Neural crest cell (in vitro differentiated cells): ENCODE results near the gene GPR157. TPM values are rescaled to one million over a fixed set of nuclear protein-coding genes. Genes with fewer than 3 reads are reported as not detected.

Source experiments
- DNase-seq: peaks from one replicate; pipeline ENCODE4 v3.0.0; 2021; ENCODE audit warnings: low read depth, mixed read lengths, low spot score
- H3K27ac Mint-ChIP-seq: one replicate; pipeline ENCODE4 v1.8.0; 2021; ENCODE audit warnings: mild to moderate bottlenecking, mixed read lengths; ENCODE audit not compliant: unreplicated experiment
- H3K27me3 Mint-ChIP-seq: 2 replicates; pipeline ENCODE4 v1.8.0; 2021; ENCODE audit warnings: low read depth, mild to moderate bottlenecking, mixed read lengths
- H3K36me3 Mint-ChIP-seq: 2 replicates; pipeline ENCODE4 v1.8.0; 2021; ENCODE audit warnings: low read depth, mild to moderate bottlenecking, mixed read lengths
- H3K4me1 Mint-ChIP-seq: 2 replicates; pipeline ENCODE4 v1.8.0; 2021; ENCODE audit warnings: mixed read lengths
- H3K4me3 Mint-ChIP-seq: one replicate; pipeline ENCODE4 v1.8.0; 2021; ENCODE audit warnings: mild to moderate bottlenecking, mixed read lengths
- H3K9me3 Mint-ChIP-seq: 2 replicates; pipeline ENCODE4 v1.8.0; 2021; ENCODE audit warnings: mixed read lengths
- total RNA-seq: library from RNA; stranded (reverse); gene quantifications from 2 replicates; pipeline ENCODE4 v1.2.1, GENCODE V29; 2021
- TF ChIP-seq, protein P1 (sequence below): fragments of 200-600 bp; sonication (generic); conservative IDR thresholded peaks from 2 replicates; pipeline ENCODE4 v1.5.0; 2021; ENCODE audit warnings: antibody characterized with exemption, mild to moderate bottlenecking

Gene GPR157
- total RNA-seq, 1 donor from 2014 or later = 1.9 TPM

DNA sequence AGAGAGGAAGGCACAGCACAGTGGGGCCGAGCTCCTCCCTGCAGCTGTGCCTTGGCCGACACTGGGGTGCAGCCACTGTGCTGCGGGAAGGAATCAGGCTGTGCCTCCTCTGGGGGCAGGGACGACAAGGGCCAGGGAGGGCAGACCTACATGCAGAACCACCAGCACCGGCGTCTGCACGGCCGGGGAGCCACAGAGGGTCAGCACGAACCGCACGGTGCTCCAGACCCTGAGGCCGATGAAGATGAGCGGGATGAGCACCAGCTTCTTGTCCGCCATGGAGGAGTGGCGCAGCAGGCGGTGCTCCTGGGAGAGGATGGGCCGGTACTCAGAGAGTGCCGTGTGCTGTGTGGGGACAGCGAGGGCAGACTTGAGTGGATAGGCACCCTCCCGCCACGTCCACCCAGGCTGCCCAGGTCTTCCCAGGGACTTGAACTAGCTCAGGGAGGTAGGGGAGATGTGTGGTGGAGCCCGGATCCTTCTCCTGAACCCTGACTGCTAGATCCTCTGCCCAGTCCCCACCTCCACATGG is 23.5 kb downstream of the GPR157 start:
- DNase-seq = no peak
- H3K27ac Mint-ChIP-seq = no peak overlapping the region
- TF ChIP-seq, protein P1, sequence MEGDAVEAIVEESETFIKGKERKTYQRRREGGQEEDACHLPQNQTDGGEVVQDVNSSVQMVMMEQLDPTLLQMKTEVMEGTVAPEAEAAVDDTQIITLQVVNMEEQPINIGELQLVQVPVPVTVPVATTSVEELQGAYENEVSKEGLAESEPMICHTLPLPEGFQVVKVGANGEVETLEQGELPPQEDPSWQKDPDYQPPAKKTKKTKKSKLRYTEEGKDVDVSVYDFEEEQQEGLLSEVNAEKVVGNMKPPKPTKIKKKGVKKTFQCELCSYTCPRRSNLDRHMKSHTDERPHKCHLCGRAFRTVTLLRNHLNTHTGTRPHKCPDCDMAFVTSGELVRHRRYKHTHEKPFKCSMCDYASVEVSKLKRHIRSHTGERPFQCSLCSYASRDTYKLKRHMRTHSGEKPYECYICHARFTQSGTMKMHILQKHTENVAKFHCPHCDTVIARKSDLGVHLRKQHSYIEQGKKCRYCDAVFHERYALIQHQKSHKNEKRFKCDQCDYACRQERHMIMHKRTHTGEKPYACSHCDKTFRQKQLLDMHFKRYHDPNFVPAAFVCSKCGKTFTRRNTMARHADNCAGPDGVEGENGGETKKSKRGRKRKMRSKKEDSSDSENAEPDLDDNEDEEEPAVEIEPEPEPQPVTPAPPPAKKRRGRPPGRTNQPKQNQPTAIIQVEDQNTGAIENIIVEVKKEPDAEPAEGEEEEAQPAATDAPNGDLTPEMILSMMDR = no peak
- peaks cover 10% of the 10 kb centered on the region for H3K4me1 Mint-ChIP-seq
- H3K9me3 Mint-ChIP-seq = no peaks in the 10 kb centered on the region
- no peaks in the 10 kb centered on the region for H3K36me3 Mint-ChIP-seq
- H3K4me3 Mint-ChIP-seq = no peak overlapping the region
- no peaks in the 10 kb centered on the region for H3K27me3 Mint-ChIP-seq

- H3K36me3 Mint-ChIP-seq = peaks cover 2% of the 10 kb centered on the region
- peak; percentile 28 for DNase-seq
- TF ChIP-seq, protein P1 = peak; percentile 70
- peaks cover 5% of the 10 kb centered on the region for H3K9me3 Mint-ChIP-seq
- H3K27ac Mint-ChIP-seq = no peak overlapping the region
- H3K4me1 Mint-ChIP-seq = no peaks in the 10 kb centered on the region
- H3K27me3 Mint-ChIP-seq = no peaks in the 10 kb centered on the region
- no peak overlapping the region for H3K4me3 Mint-ChIP-seq
Observed at GRCh38 chr1:9101510-9102146, 27.3 kb downstream of the GPR157 start.

GRCh38 chr1:9100471-9101043 is 28.3 kb downstream of the GPR157 start:
- H3K36me3 Mint-ChIP-seq = peaks cover 5% of the 10 kb centered on the region
- peaks cover 10% of the 10 kb centered on the region for H3K9me3 Mint-ChIP-seq
- no peak overlapping the region for H3K4me3 Mint-ChIP-seq
- H3K27me3 Mint-ChIP-seq = no peaks in the 10 kb centered on the region
- TF ChIP-seq, protein P1 = no peak
- no peak for DNase-seq
- H3K4me1 Mint-ChIP-seq = no peaks in the 10 kb centered on the region
- no peak overlapping the region for H3K27ac Mint-ChIP-seq

GRCh38 chr1:9099555-9099954 is 29.3 kb downstream of the GPR157 start:
- TF ChIP-seq, protein P1 = no peak
- H3K4me1 Mint-ChIP-seq = no peaks in the 10 kb centered on the region
- peaks cover 5% of the 10 kb centered on the region for H3K36me3 Mint-ChIP-seq
- H3K4me3 Mint-ChIP-seq = no peak overlapping the region
- H3K27ac Mint-ChIP-seq = no peak overlapping the region
- DNase-seq = no peak
- H3K27me3 Mint-ChIP-seq = peaks cover 3% of the 10 kb centered on the region
- peaks cover 14% of the 10 kb centered on the region for H3K9me3 Mint-ChIP-seq

DNA sequence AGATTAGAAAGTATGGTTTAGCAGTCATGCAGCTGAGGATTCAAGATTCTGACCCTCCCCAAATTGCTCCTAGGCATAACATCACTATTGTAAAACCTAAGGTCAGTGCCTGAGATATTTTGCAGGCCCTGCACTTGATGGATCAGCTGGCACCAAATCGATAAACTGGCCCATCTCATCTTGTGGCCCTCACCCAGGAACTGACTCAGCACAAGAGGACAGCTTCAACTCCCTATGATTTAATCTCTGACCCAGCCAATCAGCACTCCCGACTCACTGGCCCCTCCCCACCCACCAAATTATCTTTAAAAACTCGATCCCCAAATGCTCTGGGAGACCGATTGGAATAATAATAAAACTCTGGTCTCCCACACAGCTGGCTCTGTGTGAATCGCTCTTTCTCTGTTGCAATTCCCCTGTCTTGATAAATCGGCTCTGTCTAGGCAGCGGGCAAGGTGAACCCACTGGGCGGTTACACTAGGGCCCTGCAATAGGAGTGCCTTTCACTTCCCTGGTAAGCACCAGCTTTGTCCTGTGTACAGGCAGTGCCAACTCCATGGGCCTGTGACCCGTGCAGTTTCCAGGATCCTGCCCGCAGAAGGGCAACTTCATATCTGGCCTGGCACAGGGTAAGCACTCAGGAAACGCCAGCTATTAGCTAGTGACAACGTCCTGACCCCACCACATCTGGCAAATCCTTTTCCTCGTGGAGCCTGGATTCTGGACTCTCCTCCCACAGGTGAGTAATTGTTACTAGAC is 30.8 kb downstream of the GPR157 start:
- no peaks in the 10 kb centered on the region for H3K4me1 Mint-ChIP-seq
- peaks cover 5% of the 10 kb centered on the region for H3K36me3 Mint-ChIP-seq
- TF ChIP-seq, protein P1 = no peak
- peaks cover 3% of the 10 kb centered on the region for H3K27me3 Mint-ChIP-seq
- DNase-seq = no peak
- H3K9me3 Mint-ChIP-seq = peaks cover 14% of the 10 kb centered on the region
- H3K4me3 Mint-ChIP-seq = no peak overlapping the region
- H3K27ac Mint-ChIP-seq = no peak overlapping the region
